Stomach smooth muscle (tissue), 2 donors: ENCODE results near the gene CASP8AP2.
"Not testable (repeated sequence)": the region's sequence is repeated elsewhere in the genome, so short reads cannot be mapped to it uniquely, and the experiment has no call there.

Experiments used
- H3K27ac ChIP-seq: one replicate; pipeline ENCODE4 v1.7.0; 2013; ENCODE audit warnings: mild to moderate bottlenecking, low read length, inconsistent platforms
- H3K27me3 ChIP-seq, 2 donors: one replicate each; pipeline ENCODE4 v1.7.0; 2013; ENCODE audit warnings: low read length in 2 of 2; ENCODE audit not compliant: insufficient read depth in 2 of 2, control insufficient read depth in 1 of 2
- H3K36me3 ChIP-seq, 2 donors: one replicate each; pipeline ENCODE4 v1.7.0; 2013; ENCODE audit warnings: low read length in 2 of 2; ENCODE audit not compliant: control insufficient read depth in 2 of 2, insufficient read depth in 2 of 2
- H3K4me1 ChIP-seq: one replicate; pipeline ENCODE4 v1.7.0; 2013; ENCODE audit warnings: low read length; ENCODE audit not compliant: control insufficient read depth, insufficient read depth
- H3K4me3 ChIP-seq, 2 donors: one replicate each; pipeline ENCODE4 v1.7.0; 2013; ENCODE audit warnings: low read length in 2 of 2
- H3K9ac ChIP-seq, 2 donors: one replicate each; pipeline ENCODE4 v1.7.0; 2013; ENCODE audit warnings: low read length in 2 of 2, mild to moderate bottlenecking in 1 of 2
- H3K9me3 ChIP-seq, 2 donors: one replicate each; pipeline ENCODE4 v1.7.0; 2013; ENCODE audit warnings: low read length in 2 of 2; ENCODE audit not compliant: control insufficient read depth in 2 of 2
- donor health status: healthy.
- donor health status: Pancreatic carcinoma.

CASP8AP2 gene

DNA sequence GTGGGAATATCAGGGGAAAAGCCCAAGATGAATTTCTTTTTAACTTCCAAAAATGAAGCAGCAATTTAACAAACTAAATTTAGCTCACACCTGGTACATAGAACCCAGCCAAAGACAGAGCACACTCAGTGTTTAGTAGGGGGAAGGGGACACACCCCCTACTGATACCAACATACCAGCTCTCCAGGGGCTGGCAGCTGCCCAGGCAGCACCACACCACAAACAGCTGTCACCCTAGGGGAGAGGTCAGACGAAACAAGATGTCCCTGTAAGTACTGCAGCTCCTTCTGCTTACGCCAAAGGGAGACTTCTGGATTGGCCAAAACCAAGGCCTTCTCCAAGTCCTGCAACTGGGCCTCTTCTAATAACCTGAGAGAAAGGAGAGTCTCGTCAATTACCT is 36.1 kb upstream of the CASP8AP2 start:
- H3K4me1 ChIP-seq = no peaks in the 10 kb centered on the region
- H3K36me3 ChIP-seq = peaks cover 18 to 26% of the 10 kb centered on the region in 2 donors
- H3K9me3 ChIP-seq = no peaks in the 10 kb centered on the region
- H3K9ac ChIP-seq = no peak overlapping the region
- no peaks in the 10 kb centered on the region for H3K27me3 ChIP-seq
- H3K4me3 ChIP-seq = no peak overlapping the region
- H3K27ac ChIP-seq = no peak overlapping the region

DNA sequence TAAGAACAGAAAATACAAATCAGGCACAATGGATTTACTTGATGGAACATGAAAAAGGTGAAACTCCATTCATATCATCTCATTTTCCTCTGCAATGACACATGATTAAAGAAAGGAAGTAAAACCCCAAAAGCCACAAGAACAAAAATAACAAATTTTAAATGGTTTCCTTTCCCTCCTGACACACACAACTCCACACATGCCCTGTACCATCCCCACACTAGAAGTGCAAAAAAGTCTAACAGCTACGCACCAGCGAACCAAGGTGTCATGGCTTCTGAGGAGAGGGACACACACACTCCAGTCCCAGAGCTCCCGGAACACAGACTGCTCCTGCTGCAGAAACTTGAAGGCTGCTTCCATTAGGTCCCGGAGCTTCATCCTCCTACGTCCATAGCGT is 35.4 kb upstream of the CASP8AP2 start:
- peaks cover 15 to 23% of the 10 kb centered on the region in 2 donors for H3K36me3 ChIP-seq
- H3K9ac ChIP-seq = no peak overlapping the region
- H3K9me3 ChIP-seq = no peaks in the 10 kb centered on the region
- no peak overlapping the region for H3K4me3 ChIP-seq
- no peaks in the 10 kb centered on the region for H3K27me3 ChIP-seq
- H3K4me1 ChIP-seq = no peaks in the 10 kb centered on the region
- no peak overlapping the region for H3K27ac ChIP-seq

DNA sequence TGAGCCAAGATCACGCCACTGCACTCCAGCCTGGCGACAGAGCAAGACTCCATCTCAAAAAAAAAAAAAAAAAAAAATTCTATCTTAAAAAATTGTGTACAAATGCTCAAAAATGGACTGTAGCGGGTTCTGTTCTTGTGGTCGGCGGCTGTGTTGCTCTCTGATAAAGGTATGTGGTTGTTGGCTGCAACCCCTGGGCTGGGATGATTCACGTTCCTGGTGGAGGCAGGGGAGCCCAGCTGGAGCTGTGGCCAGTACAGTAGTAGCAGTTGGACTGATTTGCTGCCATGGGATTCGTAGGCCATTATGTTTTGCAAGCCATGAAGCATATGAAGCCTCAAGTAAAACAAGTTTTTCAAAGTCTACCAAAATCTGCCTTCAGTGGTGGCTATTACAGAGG is 32.4 kb upstream of the CASP8AP2 start:
- H3K36me3 ChIP-seq = peaks cover 12 to 25% of the 10 kb centered on the region in 2 donors
- no peak overlapping the region for H3K27ac ChIP-seq
- H3K4me1 ChIP-seq = no peaks in the 10 kb centered on the region

DNA sequence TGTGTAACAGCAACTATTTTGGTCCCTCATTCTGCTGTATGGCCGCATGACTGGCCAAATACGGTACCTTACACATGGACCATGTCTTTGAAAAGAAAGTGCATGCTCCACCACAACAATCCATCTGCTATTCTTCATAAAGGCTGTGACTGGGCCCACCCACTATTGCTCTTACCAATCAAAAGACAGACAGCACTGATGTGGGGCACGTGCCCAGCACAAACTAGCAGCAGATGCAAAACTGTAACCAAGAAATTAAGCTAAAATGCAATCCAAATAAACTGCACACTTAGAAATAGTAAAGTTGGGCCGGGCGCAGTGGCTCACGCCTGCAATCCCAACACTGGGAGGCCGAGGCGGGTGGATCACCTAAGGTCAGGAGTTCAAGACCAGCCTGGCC is 30.6 kb upstream of the CASP8AP2 start:
- H3K9ac ChIP-seq = no peak overlapping the region
- no peak overlapping the region for H3K4me3 ChIP-seq

More for the DNA sequence above, 32.4 kb upstream of the CASP8AP2 start:
- H3K27me3 ChIP-seq = no peaks in the 10 kb centered on the region
- no peak overlapping the region for H3K4me3 ChIP-seq
- H3K9me3 ChIP-seq = no peaks in the 10 kb centered on the region
- no peak overlapping the region for H3K9ac ChIP-seq

DNA sequence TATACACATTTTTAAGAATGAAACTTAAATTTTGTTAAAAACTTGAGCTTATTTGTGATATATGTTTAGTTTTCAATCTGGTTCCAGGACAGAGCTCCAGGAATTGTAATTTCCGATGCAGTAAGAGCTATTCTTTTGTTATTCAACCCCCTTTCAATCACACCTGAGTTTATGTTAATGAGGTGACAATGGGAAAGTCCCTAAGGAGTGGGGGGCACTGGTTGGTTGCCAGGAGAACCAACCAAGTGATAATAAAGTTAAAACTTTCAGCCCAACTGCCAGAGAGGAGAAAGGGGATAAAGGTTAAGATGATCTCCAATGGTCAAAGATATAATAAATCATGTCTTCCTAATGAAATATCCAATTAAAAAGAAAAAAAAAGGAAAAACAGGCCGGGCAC is 29.9 kb upstream of the CASP8AP2 start:
- Histone ChIP-seq H3K9me3 (no peaks in the 10 kb centered on the region), H3K4me3 (no peak overlapping the region), H3K9ac (no peak overlapping the region), H3K36me3 (peaks cover 9 to 10% of the 10 kb centered on the region in 2 donors), H3K4me1 (no peaks in the 10 kb centered on the region), H3K27me3 (no peaks in the 10 kb centered on the region), H3K27ac (no peak overlapping the region)

More for the DNA sequence above, 30.6 kb upstream of the CASP8AP2 start:
- H3K27ac ChIP-seq = no peak overlapping the region
- H3K36me3 ChIP-seq = peaks cover 9 to 14% of the 10 kb centered on the region in 2 donors
- H3K9me3 ChIP-seq = no peaks in the 10 kb centered on the region
- no peaks in the 10 kb centered on the region for H3K4me1 ChIP-seq
- no peaks in the 10 kb centered on the region for H3K27me3 ChIP-seq

DNA sequence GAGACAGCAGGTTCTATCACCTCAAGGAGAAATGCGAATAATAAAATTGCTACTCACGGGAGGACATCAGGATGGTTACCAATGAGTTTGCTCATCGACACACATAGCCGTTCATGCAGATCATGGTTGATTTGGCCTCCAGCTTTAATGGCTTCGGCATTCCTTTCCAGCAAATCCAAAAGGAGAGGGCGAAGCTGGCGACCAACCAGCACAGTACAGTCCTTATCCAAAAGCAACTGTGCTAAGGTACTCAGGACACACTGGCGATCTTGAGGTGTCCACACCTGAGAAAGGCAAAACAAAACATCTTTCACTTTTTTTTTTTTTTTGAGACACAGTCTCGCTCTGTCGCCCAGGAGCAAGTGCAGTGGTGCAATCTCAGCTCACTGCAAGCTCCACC is 26.4 kb upstream of the CASP8AP2 start:
- Histone ChIP-seq H3K9me3 (no peaks in the 10 kb centered on the region), H3K27ac (no peak overlapping the region), H3K36me3 (peaks cover 9 to 10% of the 10 kb centered on the region in 2 donors)

DNA sequence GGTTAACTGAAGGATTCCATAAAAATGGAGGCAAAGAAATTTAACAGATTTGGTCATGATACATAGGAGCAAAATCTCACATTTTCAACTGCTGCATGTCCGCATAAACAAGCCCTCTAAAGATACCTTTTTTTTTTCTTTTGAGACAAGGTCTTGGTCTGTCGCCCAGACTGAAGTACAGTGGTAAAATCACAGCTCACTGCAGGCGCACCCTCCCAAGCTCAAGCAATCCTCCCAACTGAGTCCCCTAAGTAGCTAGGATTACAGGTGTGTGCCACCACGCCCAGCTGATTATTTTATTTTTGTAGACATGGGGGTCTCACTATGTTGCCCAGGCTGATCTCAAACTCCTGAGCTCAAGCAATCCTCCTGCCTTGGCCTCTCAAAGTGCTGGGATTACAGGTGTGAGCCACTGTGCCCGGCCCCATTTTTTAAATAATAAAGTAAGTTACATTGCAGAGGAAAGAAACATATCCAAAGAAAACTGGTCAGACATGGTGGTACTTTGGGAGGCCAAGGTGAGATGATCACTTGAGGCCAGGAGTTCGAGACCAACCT is 23.8 kb upstream of the CASP8AP2 start:
- Histone ChIP-seq H3K4me3 (no peak overlapping the region), H3K4me1 (no peaks in the 10 kb centered on the region), H3K27ac (no peak overlapping the region), H3K36me3 (peaks cover 4 to 6% of the 10 kb centered on the region in 2 donors), H3K9ac (no peak overlapping the region), H3K9me3 (no peaks in the 10 kb centered on the region), H3K27me3 (no peaks in the 10 kb centered on the region)

More for the DNA sequence above, 26.4 kb upstream of the CASP8AP2 start:
- Histone ChIP-seq H3K4me3 (no peak overlapping the region), H3K9ac (no peak overlapping the region), H3K4me1 (no peaks in the 10 kb centered on the region), H3K27me3 (no peaks in the 10 kb centered on the region)

DNA sequence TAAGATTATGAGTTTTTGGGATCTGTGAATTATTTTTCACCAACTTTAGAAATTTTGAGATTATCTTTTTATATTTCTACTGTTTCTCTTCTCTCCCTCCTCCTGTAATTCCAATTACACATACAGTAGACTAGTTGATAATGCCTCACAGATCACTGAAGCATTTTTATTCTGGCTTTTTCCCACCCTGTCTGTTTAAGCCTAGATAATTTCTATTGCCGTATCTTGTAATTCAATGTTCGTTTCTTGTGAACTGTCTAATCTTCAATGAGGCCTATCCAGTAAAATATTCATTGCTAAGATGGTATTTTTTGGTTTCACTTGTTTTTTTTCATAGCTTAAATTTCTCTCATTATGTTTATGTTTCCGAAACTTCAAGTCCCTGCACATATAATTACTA is 22.1 kb upstream of the CASP8AP2 start:
- Histone ChIP-seq H3K27me3 (no peaks in the 10 kb centered on the region), H3K27ac (no peak overlapping the region), H3K4me1 (no peaks in the 10 kb centered on the region), H3K36me3 (peaks cover 2 to 4% of the 10 kb centered on the region in 2 donors), H3K4me3 (no peak overlapping the region), H3K9me3 (no peaks in the 10 kb centered on the region), H3K9ac (no peak overlapping the region)

DNA sequence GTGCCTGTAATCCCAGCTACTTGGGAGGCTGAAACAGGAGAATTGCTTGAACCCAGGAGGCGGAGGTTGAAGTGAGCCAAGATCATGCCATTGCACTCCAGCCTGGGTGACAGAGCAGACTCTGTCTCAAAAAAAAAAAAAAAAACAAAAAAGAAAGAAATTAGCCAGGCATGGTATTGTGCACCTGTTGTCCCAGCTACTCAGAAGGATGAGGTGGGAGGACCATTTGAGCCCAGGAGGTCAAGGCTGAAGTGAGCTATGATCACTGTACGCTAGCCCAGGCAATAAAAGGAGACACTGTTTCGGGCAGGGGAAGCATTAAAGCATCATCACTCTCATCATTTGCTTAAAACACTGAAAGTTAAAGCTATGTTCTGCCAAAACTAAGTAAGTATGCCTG is 16.3 kb upstream of the CASP8AP2 start:
- not testable (repeated sequence) for H3K36me3 ChIP-seq, H3K27ac ChIP-seq, H3K9ac ChIP-seq, H3K4me3 ChIP-seq, H3K4me1 ChIP-seq, H3K9me3 ChIP-seq, H3K27me3 ChIP-seq

DNA sequence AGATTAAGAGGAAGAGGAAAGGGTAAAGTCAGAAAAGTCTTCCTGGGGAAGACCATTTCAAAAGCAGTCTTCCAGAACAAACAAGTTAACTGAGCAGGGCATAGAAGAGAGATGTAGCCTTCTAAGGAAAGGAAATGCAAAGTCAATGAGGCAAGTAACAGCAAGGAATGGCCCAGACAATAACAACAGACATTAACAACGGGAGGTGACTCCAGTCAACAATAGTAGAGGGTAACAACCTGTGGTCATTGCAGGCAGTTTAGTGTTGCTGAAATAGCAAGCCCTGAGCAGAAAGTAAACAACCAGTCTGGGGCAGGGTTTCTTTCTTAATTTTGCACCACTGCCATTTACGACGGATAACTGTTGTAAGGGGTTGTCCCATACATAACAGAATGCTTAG is 12.2 kb upstream of the CASP8AP2 start:
- no peaks in the 10 kb centered on the region for H3K9me3 ChIP-seq
- no peak overlapping the region for H3K27ac ChIP-seq
- H3K27me3 ChIP-seq = no peaks in the 10 kb centered on the region
- H3K4me3 ChIP-seq = no peak overlapping the region
- H3K36me3 ChIP-seq = no peaks in the 10 kb centered on the region
- H3K4me1 ChIP-seq = peaks cover 16% of the 10 kb centered on the region
- no peak overlapping the region for H3K9ac ChIP-seq

DNA sequence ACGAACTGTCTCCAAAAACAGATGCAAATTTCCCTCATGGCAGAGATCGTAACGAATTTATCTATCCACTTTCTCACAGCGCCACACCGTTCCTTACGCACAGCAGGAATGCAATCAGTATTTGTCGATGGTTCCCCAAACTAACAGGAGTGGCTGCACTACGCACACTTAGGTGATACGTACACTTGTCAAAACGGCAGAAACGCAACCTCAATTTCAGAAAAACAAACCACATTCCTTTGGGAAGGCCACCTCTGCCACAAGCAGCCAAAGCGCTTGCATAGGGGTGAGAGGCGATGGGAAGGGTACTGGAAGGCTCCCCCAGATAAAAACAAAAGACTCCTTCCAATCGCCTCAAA is 10.7 kb upstream of the CASP8AP2 start:
- no peaks in the 10 kb centered on the region for H3K27me3 ChIP-seq
- H3K4me1 ChIP-seq = peaks cover 16% of the 10 kb centered on the region
- peak overlapping the region; percentile 73 for H3K27ac ChIP-seq
- no peaks in the 10 kb centered on the region for H3K36me3 ChIP-seq
- no peaks in the 10 kb centered on the region for H3K9me3 ChIP-seq
- H3K4me3 ChIP-seq = peak overlapping the region; percentile 86 to 98
- peak overlapping the region; percentile 88 to 91 for H3K9ac ChIP-seq
